GM21423 (cell line): ENCODE data around the gene PDE4DIP.
"Not testable (repeated sequence)": the region's sequence is repeated elsewhere in the genome, so short reads cannot be mapped to it uniquely, and the experiment has no call there.

Experiments used
- ATAC-seq: cut with Tn5 transposase; IDR thresholded peaks from one replicate; pipeline ENCODE4 v1.9.1; 2021; ENCODE audit warnings: mild to moderate bottlenecking, moderate library complexity; ENCODE audit not compliant: unreplicated experiment

The PDE4DIP gene

GRCh38 chr1:149033916-149034315 is 189.7 kb downstream of the PDE4DIP start:
- ATAC-seq = not testable (repeated sequence)

- ATAC-seq = not testable (repeated sequence)
Observed at GRCh38 chr1:149043056-149043455, 198.8 kb downstream of the PDE4DIP start.

GRCh38 chr1:149064611-149065010 is 220.4 kb downstream of the PDE4DIP start:
- ATAC-seq = not testable (repeated sequence)

GRCh38 chr1:149075505-149076127 is 231.4 kb downstream of the PDE4DIP start:
- ATAC-seq = not testable (repeated sequence)
